ENCODE measurements around the gene COL21A1.

The COL21A1 gene

DNA sequence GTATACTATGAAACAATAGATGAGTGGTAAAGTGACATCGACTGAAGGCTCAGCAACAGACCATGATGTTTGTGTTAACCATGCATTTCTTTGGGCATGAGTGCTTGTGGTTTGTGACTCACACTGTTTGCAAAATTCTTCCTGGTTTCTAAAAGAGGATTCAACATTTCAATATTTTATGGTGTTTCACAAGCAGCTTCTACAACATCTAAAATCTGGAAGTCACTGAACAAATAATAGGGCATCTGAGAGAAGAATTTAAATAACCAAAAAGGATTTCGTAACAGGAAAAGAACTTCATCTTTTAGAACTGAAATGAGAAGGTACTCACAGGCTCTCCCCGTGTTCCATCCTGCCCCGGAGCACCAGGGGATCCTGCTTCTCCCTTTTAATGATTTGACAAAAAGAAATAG is 146.2 kb downstream of the COL21A1 start:
- DNase-seq: no peak

- no peak for DNase-seq
Measured at GRCh38 chr6:56096946-56097621, 150.3 kb downstream of the COL21A1 start.

DNA sequence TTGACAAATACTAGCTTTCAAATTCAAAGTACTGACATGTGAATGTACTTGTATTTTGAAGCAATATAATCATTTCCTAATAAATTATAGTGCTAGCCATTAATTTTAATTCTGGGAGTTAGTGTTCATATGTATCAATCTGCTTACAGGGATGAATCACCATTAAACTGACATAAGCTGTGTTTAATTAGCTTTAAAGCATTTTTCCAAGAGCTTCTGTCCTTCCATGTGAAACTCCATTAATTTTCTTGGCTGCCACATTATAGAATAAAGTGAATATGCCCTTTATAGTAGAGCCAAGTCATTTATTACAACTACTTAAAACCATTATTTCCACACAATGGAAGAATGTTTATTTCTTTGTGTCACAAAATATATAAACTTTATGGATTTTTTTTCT is 150.8 kb downstream of the COL21A1 start:
- no peak for DNase-seq

DNA sequence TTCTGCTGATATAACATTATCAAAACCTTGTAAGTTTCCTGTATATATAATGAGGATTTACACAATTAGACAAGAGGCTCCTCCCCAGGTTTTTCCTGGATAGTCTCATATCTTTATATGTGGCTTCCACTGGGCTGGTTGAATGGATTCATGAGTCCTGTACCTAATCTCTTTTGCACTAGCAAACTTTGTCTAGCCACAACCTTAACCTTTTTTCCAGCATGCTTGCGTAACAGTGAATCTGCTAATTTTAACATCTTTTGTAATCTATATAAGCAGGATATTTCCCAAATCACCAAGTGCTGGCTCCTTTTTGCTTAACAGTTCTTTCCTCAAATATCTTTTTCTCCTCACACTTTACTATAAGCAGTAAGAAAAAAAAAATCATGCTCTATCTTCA is 153.6 kb downstream of the COL21A1 start:
- no peak for DNase-seq

DNA sequence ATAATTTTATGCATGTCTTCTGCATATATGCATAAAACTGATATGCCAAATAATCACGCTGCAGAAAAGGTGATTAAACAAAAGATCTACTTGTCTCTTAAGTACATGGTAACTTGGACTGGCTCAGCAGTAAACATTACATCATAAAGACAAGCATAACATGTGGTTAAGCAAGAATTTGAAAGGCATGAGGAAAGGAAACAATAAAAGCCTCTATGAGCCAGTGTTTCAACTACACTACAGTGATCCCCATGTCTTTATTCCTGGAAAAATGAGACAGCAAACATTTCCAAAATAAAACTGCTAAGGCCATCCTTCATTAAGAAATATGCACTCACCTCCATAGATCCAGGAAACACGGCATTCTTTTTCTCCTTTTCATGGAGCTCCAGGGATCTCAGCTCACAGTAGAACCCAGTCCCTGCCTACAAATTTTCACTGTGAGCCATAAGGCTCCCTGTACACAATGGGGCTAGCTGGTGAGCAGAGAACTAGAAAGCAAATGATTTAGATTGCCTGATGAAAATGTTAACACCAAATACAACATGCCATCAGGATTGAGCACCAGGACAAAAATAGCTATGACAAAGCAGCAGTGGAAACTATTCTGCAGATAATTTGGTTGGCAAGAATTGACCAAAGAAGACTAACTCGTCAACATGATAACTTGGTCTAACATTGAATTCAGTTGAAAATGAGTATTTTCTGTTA is 156.1 kb downstream of the COL21A1 start:
- DNase-seq: no peak

DNA sequence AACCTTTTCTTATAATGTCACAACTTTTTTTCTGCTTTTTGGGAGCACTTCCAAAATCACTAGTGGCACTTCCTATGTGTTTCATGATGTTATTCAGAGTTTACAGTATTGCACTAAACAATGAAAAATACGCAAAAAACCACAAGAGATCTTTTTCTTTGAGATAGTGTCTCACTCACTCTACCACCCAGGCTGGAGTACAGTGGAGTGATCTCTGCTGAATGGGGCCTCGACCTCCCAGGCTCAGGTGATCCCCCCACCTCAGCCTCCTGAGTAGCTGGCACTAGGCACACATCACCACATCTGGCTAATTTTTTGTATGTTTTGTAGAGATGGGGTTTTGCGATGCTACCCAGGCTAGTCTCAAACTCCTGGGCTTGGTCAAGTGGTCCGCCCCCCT is 158.7 kb downstream of the COL21A1 start:
- no peak for DNase-seq

- DNase-seq: no peak
Measured at GRCh38 chr6:56087421-56087820, 160.0 kb downstream of the COL21A1 start.

DNA sequence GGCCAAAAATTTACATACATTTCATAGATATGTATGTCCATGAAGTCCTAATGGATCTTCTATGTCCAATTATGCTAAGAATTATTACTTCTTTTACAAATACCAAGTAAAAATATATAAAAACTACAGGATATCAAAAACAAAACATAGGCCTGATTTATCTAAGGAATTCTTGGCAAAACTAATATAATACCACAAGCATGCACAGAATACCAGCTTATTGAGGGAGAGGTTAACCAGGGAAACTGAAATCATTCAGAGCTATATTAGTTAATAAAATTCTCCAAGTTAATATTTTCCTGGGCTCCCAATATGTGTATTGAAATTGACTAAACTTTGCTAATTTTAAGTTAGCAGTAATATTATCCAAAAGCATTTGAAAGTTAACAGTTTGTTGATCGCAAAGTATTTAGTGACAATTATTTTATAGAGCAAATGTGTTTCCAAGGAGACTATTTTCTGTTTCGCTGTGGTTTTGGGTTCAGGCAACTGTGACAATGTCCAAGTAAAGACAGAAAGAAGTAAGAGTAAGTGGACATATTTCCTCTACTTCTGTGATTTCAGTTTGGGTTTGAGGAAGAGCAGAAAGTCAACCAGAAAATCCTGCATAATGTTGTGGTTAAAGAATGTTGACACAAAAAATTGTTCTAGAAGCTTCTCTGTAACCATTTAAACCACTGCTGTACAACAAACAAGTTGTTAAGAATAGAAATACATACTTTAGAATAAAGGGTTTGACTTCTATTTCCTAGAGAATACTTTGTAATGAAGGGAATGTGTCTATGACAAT is 167.4 kb downstream of the COL21A1 start:
- DNase-seq: no peak

DNA sequence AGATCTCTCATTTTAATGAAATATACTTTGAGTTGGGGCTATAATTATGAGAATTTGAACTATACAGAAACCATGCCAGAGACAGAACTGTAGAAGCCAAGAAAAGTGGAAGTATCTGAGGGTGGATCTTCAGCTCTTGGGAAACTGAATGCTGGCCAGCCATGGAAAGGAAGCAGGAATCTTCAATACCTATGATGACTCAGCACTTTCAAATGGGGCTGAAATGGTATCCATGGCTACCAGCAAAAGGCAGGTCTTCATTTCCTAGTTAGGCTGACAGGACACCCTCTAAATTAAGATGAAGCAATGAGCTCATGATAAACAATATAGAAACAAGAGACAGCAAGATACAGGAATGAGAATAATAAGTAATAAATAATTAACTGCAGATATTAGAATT is 171.3 kb downstream of the COL21A1 start:
- DNase-seq: no peak

DNA sequence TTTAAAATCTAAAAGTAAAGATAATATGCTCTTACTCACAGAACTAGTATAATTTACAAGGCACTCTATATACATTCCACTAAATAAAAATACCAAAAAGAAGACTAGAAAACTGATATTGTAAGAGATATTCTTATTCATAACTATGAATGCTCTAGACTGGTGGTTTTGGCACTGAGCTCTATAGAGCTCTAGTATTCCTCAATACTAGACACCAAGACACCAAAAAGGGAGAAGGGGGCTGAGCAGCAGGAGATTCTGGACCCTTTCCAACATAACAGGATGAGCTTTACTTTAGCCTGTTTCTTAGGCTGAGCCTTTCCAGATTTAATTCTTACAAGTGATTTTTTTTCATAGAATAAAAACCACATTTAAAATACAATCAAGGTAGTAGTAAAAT is 173.6 kb downstream of the COL21A1 start:
- DNase-seq: no peak

DNA sequence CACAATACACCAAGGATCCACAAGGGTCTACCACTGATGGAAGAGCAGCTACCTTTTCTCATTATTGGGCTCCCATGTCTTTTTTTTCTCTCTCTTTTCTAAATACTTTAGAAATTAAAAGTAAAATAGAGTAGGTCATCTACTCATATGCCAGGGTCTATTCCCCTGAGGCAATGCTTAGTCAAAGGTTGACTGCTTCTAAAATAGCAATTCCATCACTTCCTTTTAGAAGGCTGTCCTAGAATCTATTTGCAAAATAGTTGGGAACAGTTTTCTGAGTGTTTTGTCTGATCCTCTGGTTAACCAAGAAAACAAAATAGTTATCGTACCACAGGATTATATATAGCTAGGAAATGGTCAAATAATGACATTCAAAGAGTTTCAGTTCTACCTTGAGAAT is 174.1 kb downstream of the COL21A1 start:
- no peak for DNase-seq

- no peak for DNase-seq
Measured at GRCh38 chr6:56072856-56073255, 174.5 kb downstream of the COL21A1 start.

DNA sequence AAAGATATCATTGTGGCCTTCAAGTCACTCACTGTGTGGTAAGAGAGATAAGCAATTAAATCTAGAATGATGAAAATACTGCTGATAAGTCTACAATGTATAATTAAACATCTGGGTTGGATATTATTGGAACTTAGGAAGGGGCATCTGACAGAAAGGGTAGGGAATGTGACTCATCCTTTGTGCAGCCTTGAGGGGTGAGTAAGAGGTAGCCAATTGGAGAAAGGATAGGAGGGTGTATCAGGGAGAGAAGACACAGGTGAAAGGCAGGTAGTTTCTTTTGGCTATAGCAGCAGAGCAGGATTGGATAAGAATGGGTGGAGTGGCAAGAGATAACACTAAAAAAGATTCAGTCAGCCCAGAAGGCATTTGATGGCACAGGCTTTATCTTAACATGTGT is 182.0 kb downstream of the COL21A1 start:
- no peak for DNase-seq

GRCh38 chr6:56062836-56063235 is 184.5 kb downstream of the COL21A1 start:
- no peak for DNase-seq

GRCh38 chr6:56058636-56059035 is 188.7 kb downstream of the COL21A1 start:
- no peak for DNase-seq

DNA sequence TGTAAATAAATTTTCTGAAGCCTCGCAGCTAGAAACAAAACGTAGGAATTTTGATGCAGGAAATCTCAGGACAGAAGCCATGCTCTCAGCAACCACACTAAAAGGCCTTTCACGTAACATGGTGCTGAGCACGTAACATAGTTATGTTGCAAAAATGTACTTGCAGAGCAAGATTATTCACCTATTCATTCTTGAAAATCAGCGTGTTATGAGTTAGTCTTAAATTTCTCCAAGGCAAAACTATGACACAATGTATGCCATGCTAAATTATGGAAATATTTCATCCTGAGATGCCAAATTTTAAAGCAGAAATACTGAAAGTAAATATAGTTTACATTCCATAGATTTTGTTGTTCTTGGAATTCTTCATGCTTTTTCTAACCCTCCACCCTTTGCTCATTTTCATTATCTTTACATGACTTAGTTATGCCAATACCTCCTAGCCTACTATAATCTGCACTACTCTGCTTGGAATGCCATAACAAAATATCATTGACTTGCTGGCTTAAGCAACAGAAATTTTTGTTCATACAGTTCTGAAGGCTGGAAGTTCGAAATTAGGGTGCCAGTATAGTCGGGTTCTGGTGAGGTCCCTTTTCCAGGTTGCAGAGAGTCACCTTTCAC is 192.2 kb downstream of the COL21A1 start:
- DNase-seq: no peak

DNA sequence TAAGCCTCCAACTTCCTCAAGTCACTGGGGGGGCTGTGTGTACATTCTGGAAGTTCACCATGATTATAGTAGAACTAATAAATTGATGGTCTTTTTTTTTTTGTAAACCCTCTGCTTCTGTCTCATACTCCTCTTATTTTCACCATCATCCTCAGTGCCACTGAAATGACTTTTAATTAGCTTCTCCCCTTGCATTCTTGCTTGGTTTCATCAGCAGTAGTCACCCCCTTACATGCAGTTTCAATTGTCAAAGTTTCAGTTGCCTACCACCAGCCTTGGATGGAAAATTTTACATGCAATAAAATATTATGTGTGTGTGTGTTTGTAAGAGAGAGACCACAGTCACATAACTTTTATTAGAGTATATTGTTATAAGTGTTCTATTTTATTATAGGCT is 196.2 kb downstream of the COL21A1 start:
- no peak for DNase-seq

- DNase-seq: no peak
Measured at GRCh38 chr6:56050530-56051201, 196.7 kb downstream of the COL21A1 start.

DNA sequence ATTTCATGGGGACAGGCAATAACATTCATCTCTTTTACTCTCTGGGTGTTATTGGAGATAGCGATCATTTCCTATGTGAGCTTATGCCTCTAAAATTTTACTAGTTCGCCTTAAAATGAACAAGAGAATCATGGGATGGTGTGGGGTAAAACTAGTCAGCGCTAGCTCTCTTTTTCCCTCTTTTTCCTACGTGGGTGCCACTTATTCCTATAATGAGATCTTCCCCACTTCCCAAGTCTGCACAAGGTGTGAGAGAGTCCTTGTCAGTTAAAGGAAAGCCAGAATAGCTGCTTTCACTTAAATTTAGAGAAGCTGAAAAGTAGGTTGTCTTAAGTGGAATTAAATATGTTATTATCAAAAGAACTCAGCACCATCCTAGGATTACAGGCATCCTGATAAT is 198.8 kb downstream of the COL21A1 start:
- no peak for DNase-seq

DNA sequence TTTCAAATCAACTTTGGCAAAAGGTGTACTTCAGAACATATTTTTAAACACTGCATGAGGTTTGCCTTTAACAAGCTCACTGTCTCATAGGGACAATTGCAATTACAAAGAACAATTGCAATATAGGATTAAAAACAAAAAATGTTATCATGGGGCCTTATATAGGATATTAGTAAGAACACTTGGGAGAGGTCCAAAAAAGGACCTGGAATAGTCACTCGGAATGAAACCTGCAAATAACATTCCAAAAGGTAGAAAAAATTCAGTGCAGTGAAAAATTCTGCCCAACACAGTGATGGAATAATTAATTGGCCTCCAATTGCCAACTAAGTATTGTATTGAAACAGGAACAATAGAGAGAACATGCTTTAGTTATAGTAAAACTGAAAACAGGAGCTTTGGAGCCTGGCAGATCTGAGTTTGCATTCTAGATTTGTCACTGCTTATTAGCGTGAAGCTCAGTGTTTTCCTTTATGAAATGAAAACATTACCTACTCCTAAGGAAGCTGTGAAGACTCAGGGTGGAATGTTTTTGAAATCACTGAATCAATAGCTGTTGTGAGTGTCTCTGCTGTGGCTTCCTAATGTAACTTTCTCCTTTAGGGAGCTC is 199.3 kb downstream of the COL21A1 start:
- no peak for DNase-seq

DNA sequence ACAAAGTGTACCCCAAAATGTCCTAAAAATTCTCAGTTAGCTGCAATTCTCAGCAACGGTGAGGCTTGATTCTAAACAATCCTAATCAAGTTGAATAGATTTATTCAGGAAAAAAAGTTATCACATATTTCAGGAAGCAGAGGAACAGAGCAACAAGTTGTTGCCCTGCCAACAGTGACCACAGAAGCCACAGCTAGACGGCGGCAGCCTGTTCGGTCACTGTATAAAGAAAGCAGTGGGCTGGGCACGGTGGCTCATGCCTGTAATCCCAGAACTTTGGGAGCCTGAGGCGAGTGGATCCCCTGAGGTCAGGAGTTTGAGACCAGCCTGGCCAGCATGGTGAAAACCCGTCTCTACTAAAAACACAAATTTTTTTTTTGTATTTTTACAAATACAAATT is 200.8 kb downstream of the COL21A1 start:
- DNase-seq: no peak

DNA sequence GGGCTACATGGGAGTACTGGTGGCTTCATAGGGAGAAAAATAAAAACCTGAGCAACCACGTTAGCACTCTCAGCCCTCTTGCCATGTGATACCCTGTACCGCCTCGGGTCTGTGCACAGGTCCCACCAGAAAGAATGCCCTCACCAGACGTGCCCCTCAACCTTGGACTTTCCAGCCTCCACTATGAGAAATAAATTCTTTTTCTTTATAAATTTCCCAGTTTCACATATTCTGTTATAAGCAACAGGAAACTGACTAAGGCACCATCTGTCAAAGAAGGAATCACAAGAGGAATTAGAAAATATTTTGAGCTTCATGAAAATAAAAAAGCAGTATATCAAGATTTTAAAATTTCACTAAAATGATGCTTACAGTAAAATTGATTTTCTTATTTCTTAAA is 203.6 kb downstream of the COL21A1 start:
- DNase-seq: no peak
